H1 (cell line): ENCODE results near the gene TSPAN5. TPM values are rescaled to one million over a fixed set of nuclear protein-coding genes. Genes with fewer than 3 reads are reported as not detected.

Experiments
- CTCF ChIA-PET: fragments of 300-600 bp; sonication (Branson Sonifier 250); formaldehyde crosslinking; loops from one replicate; lab custom pipeline; 2021; ENCODE audit not compliant: partially characterized antibody; lab: Charles Lee
- POLR2A ChIA-PET: fragments of 300-600 bp; sonication (Branson Sonifier 250); formaldehyde crosslinking; loops from one replicate; lab custom pipeline; 2021; ENCODE audit warnings: inconsistent platforms; ENCODE audit not compliant: partially characterized antibody; lab: Charles Lee
- DNase-seq, 2 experiments: peaks; one replicate each; pipeline versions ENCODE4 v3.0.0 to v3.0.0-alpha.2; 2010 to 2022; ENCODE audit warnings: low spot score in 2 of 2, low read depth in 1 of 2, mixed read lengths in 1 of 2
- FAIRE-seq: peaks from 2 replicates; lab custom pipeline; 2011; peaks lifted over from hg19 to GRCh38; lab: Jason Lieb, UNC
- H2AFZ ChIP-seq: 2 replicates; pipeline ENCODE4 v1.8.1; 2012; ENCODE audit warnings: low read length, inconsistent platforms
- H2AK5ac ChIP-seq: 2 replicates; pipeline ENCODE4 v1.6.1; 2013; ENCODE audit warnings: low read depth, low read length
- H2BK120ac ChIP-seq: replicated peaks from 2 replicates; pipeline ENCODE3; 2013; ENCODE audit warnings: low read depth, low read length, inconsistent platforms
- H2BK12ac ChIP-seq: 2 replicates; pipeline ENCODE4 v1.6.1; 2013; ENCODE audit warnings: low read depth, low read length
- H2BK15ac ChIP-seq: 2 replicates; pipeline ENCODE4 v1.6.1; 2013; ENCODE audit warnings: low read length
- H2BK20ac ChIP-seq: 2 replicates; pipeline ENCODE4 v1.6.1; 2013; ENCODE audit warnings: low read length
- H2BK5ac ChIP-seq: 2 replicates; pipeline ENCODE4 v1.6.1; 2013; ENCODE audit warnings: low read depth, low read length
- H3K14ac ChIP-seq: 2 replicates; pipeline ENCODE4 v1.6.1; 2013; ENCODE audit warnings: inconsistent platforms; ENCODE audit not compliant: insufficient read length
- H3K18ac ChIP-seq: 2 replicates; pipeline ENCODE4 v1.6.1; 2013; ENCODE audit warnings: low read length; ENCODE audit errors: extremely low read depth
- H3K23ac ChIP-seq: 2 replicates; pipeline ENCODE4 v1.6.1; 2013; ENCODE audit warnings: inconsistent platforms; ENCODE audit not compliant: insufficient read length
- H3K23me2 ChIP-seq: 2 replicates; pipeline ENCODE4 v1.6.1; 2013; ENCODE audit warnings: low read depth, low read length
- H3K27ac ChIP-seq: 2 replicates; pipeline ENCODE4 v1.6.1; 2011; ENCODE audit warnings: low read depth, low read length, inconsistent platforms
- H3K27me3 ChIP-seq, 4 experiments: replicated peaks in 1 of 4; 1 replicate in 1 of 4; 2 replicates in 3 of 4; pipeline versions ENCODE4 v1.6.1 to v1.8.1; 2011 to 2013; ENCODE audit warnings: low read length in 3 of 4, mild to moderate bottlenecking in 3 of 4, inconsistent platforms in 2 of 4, mixed read lengths in 2 of 4, moderate library complexity in 1 of 4; ENCODE audit not compliant: control insufficient read depth in 3 of 4, insufficient read depth in 3 of 4; ENCODE audit errors: extremely low read depth in 1 of 4
- H3K36me3 ChIP-seq, 4 experiments: 2 replicates each; pipeline versions ENCODE4 v1.6.1 to v1.8.1; 2011 to 2013; ENCODE audit warnings: mild to moderate bottlenecking in 4 of 4, low read length in 3 of 4, moderate library complexity in 2 of 4, control low read depth in 1 of 4, inconsistent platforms in 1 of 4; ENCODE audit not compliant: insufficient read depth in 4 of 4, control insufficient read depth in 2 of 4
- H3K4ac ChIP-seq: replicated peaks from 2 replicates; pipeline ENCODE3; 2013; ENCODE audit warnings: low read length, low read depth, mixed read lengths, inconsistent platforms; ENCODE audit not compliant: insufficient read length
- H3K4me1 ChIP-seq, 4 experiments: replicated peaks in 1 of 4; 1 replicate in 1 of 4; 2 replicates in 3 of 4; pipeline versions ENCODE4 v1.6.1 to v1.8.1; 2011 to 2013; ENCODE audit warnings: low read length in 3 of 4, inconsistent platforms in 2 of 4, mixed read lengths in 1 of 4; ENCODE audit not compliant: insufficient read depth in 4 of 4, control insufficient read depth in 3 of 4
- H3K4me2 ChIP-seq, 2 experiments: 2 replicates each; pipeline versions ENCODE4 v1.6.1 to v1.8.1; 2011 to 2013; ENCODE audit warnings: low read depth in 2 of 2, low read length in 2 of 2, control low read depth in 1 of 2, inconsistent platforms in 1 of 2, mild to moderate bottlenecking in 1 of 2; ENCODE audit not compliant: insufficient read depth in 1 of 2
- H3K4me3 ChIP-seq, 4 experiments: fragments of 200-600, 300-600 bp in 1 of 4; sonication (generic), shearing (Covaris generic), sonication (Bioruptor Twin) in 1 of 4; 2 replicates each; pipeline versions ENCODE4 v1.5.1 to v1.8.1; 2011 to 2016; ENCODE audit warnings: low read length in 4 of 4, low read depth in 3 of 4, control low read depth in 2 of 4, inconsistent platforms in 2 of 4, mild to moderate bottlenecking in 2 of 4, mixed read lengths in 1 of 4, moderate library complexity in 1 of 4; ENCODE audit not compliant: insufficient read depth in 2 of 4; ENCODE audit errors: extremely low read depth in 1 of 4
- H3K56ac ChIP-seq: replicated peaks from 2 replicates; pipeline ENCODE3; 2013; ENCODE audit warnings: low read depth, mild to moderate bottlenecking, mixed read lengths, low read length, inconsistent platforms; ENCODE audit not compliant: insufficient read length
- H3K79me1 ChIP-seq: 2 replicates; pipeline ENCODE4 v1.6.1; 2013; ENCODE audit warnings: low read depth, low read length, control low read depth
- H3K79me2 ChIP-seq, 2 experiments: 2 replicates each; pipeline versions ENCODE4 v1.6.1 to v1.8.1; 2012 to 2013; ENCODE audit warnings: low read length in 2 of 2, mild to moderate bottlenecking in 2 of 2, inconsistent platforms in 1 of 2; ENCODE audit not compliant: insufficient read depth in 2 of 2, control insufficient read depth in 1 of 2
- H3K9ac ChIP-seq, 4 experiments: replicated peaks in 1 of 4; 1 replicate in 1 of 4; 2 replicates in 3 of 4; pipeline versions ENCODE4 v1.6.1 to v1.8.1; 2011 to 2013; ENCODE audit warnings: low read depth in 3 of 4, low read length in 3 of 4, control low read depth in 2 of 4, mild to moderate bottlenecking in 2 of 4, moderate library complexity in 2 of 4, inconsistent platforms in 1 of 4; ENCODE audit errors: extremely low read depth in 1 of 4
- H3K9me3 ChIP-seq, 2 experiments: 2 replicates each; pipeline versions ENCODE4 v1.6.1 to v1.8.1; 2012 to 2013; ENCODE audit warnings: mild to moderate bottlenecking in 2 of 2, moderate library complexity in 2 of 2, control low read depth in 1 of 2, inconsistent platforms in 1 of 2, low read depth in 1 of 2, low read length in 1 of 2, mixed read lengths in 1 of 2; ENCODE audit not compliant: insufficient read depth in 2 of 2
- H4K20me1 ChIP-seq, 2 experiments: replicated peaks in 1 of 2; 2 replicates each; pipeline versions ENCODE3 to v1.8.1; 2011 to 2013; ENCODE audit warnings: inconsistent platforms in 2 of 2, low read length in 2 of 2, mild to moderate bottlenecking in 1 of 2; ENCODE audit not compliant: insufficient read depth in 2 of 2, control insufficient read depth in 1 of 2
- H4K5ac ChIP-seq: 2 replicates; pipeline ENCODE4 v1.6.1; 2013; ENCODE audit warnings: low read length, low read depth, mixed read lengths, inconsistent platforms; ENCODE audit not compliant: insufficient read length
- H4K8ac ChIP-seq: 2 replicates; pipeline ENCODE4 v1.8.0; 2013; ENCODE audit warnings: mild to moderate bottlenecking, moderate library complexity, low read length, inconsistent platforms; ENCODE audit not compliant: insufficient read depth; ENCODE audit errors: extremely low read depth
- H4K91ac ChIP-seq: replicated peaks from 2 replicates; pipeline ENCODE3; 2013; ENCODE audit warnings: low read length, mixed read lengths, inconsistent platforms; ENCODE audit not compliant: insufficient read length
- CBX5 ChIP-seq: fragments of 300-800, 300-1000 bp; sonication (generic); IDR thresholded peaks from 2 replicates; pipeline ENCODE4 v1.7.1; 2016; ENCODE audit warnings: antibody characterized with exemption, low read length, low read depth
- JUND ChIP-seq: IDR thresholded peaks from 2 replicates; pipeline ENCODE4 v1.6.1; 2011; ENCODE audit warnings: mild to moderate bottlenecking, improper control_type of control experiment, low read length
- RAD21 ChIP-seq, 2 experiments: IDR thresholded peaks in 1 of 2; conservative IDR thresholded peaks in 1 of 2; 2 replicates each; pipeline ENCODE4 v1.6.1; 2011; ENCODE audit warnings: low read depth in 2 of 2, low read length in 2 of 2, improper control_type of control experiment in 1 of 2, inconsistent platforms in 1 of 2, mild to moderate bottlenecking in 1 of 2, moderate library complexity in 1 of 2
- RNF2 ChIP-seq: fragments of 200-900, 300-1000 bp; sonication (generic); IDR thresholded peaks from 2 replicates; pipeline ENCODE4 v1.7.1; 2016; ENCODE audit warnings: borderline replicate concordance, low read depth, mild to moderate bottlenecking, antibody characterized with exemption, low read length; ENCODE audit not compliant: poor library complexity, severe bottlenecking; ENCODE audit errors: missing control alignments
- SAP30 ChIP-seq: fragments of 300-600 bp; sonication (generic); IDR thresholded peaks from 2 replicates; pipeline ENCODE4 v1.7.1; 2012; ENCODE audit warnings: low read length, moderate library complexity, mild to moderate bottlenecking, inconsistent platforms; ENCODE audit not compliant: insufficient read depth, insufficient replicate concordance
- SIN3A ChIP-seq, 2 experiments: IDR thresholded peaks in 1 of 2; conservative IDR thresholded peaks in 1 of 2; 2 replicates each; pipeline ENCODE4 v1.6.1; 2011 to 2012; ENCODE audit warnings: low read length in 2 of 2, improper control_type of control experiment in 1 of 2, low read depth in 1 of 2, mild to moderate bottlenecking in 1 of 2
- SP1 ChIP-seq: IDR thresholded peaks from 2 replicates; pipeline ENCODE4 v1.6.1; 2011; ENCODE audit warnings: low read depth, low read length
- SP2 ChIP-seq: IDR thresholded peaks from 2 replicates; pipeline ENCODE4 v1.6.1; 2012; ENCODE audit warnings: mild to moderate bottlenecking, low read length, inconsistent platforms
- YY1 ChIP-seq: IDR thresholded peaks from 2 replicates; pipeline ENCODE4 v1.6.1; 2011; ENCODE audit warnings: low read depth, mild to moderate bottlenecking, low read length
- WGBS, 2 experiments: shearing (Covaris generic) in 1 of 2; methylation state at CpG; one replicate each; pipeline versions ENCODE4 v1.1.6 to v1.1.7; 2013 to 2015; ENCODE audit warnings: low lambda C conversion rate in 2 of 2, mixed read lengths in 2 of 2, inconsistent platforms in 1 of 2, low coverage in 1 of 2, missing lambda C conversion rate in 1 of 2; ENCODE audit not compliant: insufficient replicate concordance in 2 of 2, insufficient coverage in 1 of 2, insufficient read length in 1 of 2; ENCODE audit errors: extremely low coverage in 1 of 2, missing lambda C conversion rate in 1 of 2; 5-methylcytosine and 5-hydroxymethylcytosine counted together
- polyA plus RNA-seq, 7 experiments: library from polyadenylated mRNA; depleted of rRNA in 3 of 7; stranded (reverse) in 5 of 7; unstranded in 2 of 7; fragments of >200 nt in 5 of 7; fragments of 200-250 nt in 2 of 7; gene quantifications; 1 replicate in 5 of 7; 2 replicates in 1 of 7; 4 replicates in 1 of 7; pipeline versions ENCODE4 v1.2.1 to v1.2.3, GENCODE V29; 2011 to 2013; ENCODE audit warnings: missing spikeins in 2 of 7, mixed read lengths in 2 of 7
- total RNA-seq: library from RNA; stranded (reverse); fragmentation: NEBNext Ultra II Directional; extraction: Animal tissue kit (Norgen Biotek cat#: 25700); gene quantifications from 2 replicates; pipeline ENCODE4 v1.2.1, GENCODE V29; 2021
- TF ChIP-seq, protein P1 (sequence below): IDR thresholded peaks from 2 replicates; pipeline ENCODE4 v1.6.1; 2012; ENCODE audit warnings: low read length, inconsistent platforms

Gene TSPAN5
- total and polyA plus RNA-seq, 2 of the 8 experiments (the other 6 are each of a cell fraction or from before 2014, with no cell fraction given), result 17.6 to 21.2 TPM

DNA sequence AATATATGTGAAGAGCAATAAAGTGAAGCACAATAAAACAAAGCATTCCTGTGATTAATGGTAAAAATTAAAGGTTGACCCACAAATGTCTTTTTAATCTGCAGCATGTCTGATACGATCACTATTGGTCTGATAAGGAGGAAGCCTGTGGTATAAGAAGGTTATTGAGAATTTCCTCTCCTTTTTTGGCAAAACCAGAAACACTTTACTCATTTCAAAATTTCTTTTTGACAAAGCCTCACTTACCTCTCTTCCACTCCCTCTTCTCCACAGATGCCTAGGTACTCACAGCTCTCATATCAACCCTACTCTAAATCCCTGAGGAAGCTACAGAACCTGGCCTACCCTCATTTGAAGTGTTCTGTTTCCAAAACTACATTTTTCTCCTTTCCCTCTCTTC, 56.1 kb downstream of the TSPAN5 start:
- Histone ChIP-seq H3K4me2 (no peak overlapping the region), H3K27me3 (no peaks in the 10 kb centered on the region; a peak in 1 of 7 replicates), H3K56ac (no peak overlapping the region), H2BK120ac (no peak overlapping the region), H3K23ac (no peak overlapping the region), H3K9ac (no peak overlapping the region), H3K4ac (no peak overlapping the region), H4K91ac (no peak overlapping the region), H3K4me1 (peaks cover 2 to 10% (median 5%) of the 10 kb centered on the region in 4 experiments; a peak in 3 of 7 replicates), H2BK12ac (no peak overlapping the region), H3K4me3 (no peak overlapping the region), H4K20me1 (no peaks in the 10 kb centered on the region), H2AFZ (no peak overlapping the region), H3K36me3 (no peaks in the 10 kb centered on the region; a peak in 2 of 8 replicates), H3K27ac (no peak overlapping the region), H3K14ac (no peak overlapping the region), H2BK15ac (no peak overlapping the region), H3K23me2 (no peaks in the 10 kb centered on the region), H2BK5ac (no peak overlapping the region), H2BK20ac (no peak overlapping the region), H4K5ac (no peak overlapping the region), H3K18ac (no peak overlapping the region), H2AK5ac (no peak overlapping the region), H3K79me1 (no peaks in the 10 kb centered on the region; the same call in none of the 2 replicates), H3K79me2 (peaks cover 0 to 18% of the 10 kb centered on the region in 2 experiments; a peak in 2 of 4 replicates), H4K8ac (no peak overlapping the region), H3K9me3 (peaks cover 6 to 14% of the 10 kb centered on the region in 2 experiments; a peak in 3 of 4 replicates)
- DNase-seq (no peak), FAIRE-seq (no peak)
- ChIA-PET POLR2A (no interaction called here), CTCF (interaction anchor here (1.2 kb wide), 1 partner anchor 37 kb away, joined by 3 read pairs; no protein-coding TSS in a partner anchor)
- 84% methylated on average over 1 of the region's 1 CpG; no CpG with 5 or more reads in 1 of the 2 experiments for WGBS, 2 experiments
- TF ChIP-seq SAP30, result no peak
- TF ChIP-seq, protein P1, sequence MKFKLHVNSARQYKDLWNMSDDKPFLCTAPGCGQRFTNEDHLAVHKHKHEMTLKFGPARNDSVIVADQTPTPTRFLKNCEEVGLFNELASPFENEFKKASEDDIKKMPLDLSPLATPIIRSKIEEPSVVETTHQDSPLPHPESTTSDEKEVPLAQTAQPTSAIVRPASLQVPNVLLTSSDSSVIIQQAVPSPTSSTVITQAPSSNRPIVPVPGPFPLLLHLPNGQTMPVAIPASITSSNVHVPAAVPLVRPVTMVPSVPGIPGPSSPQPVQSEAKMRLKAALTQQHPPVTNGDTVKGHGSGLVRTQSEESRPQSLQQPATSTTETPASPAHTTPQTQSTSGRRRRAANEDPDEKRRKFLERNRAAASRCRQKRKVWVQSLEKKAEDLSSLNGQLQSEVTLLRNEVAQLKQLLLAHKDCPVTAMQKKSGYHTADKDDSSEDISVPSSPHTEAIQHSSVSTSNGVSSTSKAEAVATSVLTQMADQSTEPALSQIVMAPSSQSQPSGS, result no peak
- TF ChIP-seq RNF2, result no peak
- TF ChIP-seq SIN3A (conservative IDR thresholded peaks at IDR 0.05 in 1 of 2, IDR thresholded peaks at IDR 0.05 in 1 of 2; ENCODE audit: low read depth in 1 of 2, low read length in 2 of 2), result no peak
- TF ChIP-seq CBX5, result no peak
- TF ChIP-seq YY1, result no peak
- TF ChIP-seq JUND, result no peak
- TF ChIP-seq RAD21 (IDR thresholded peaks at IDR 0.05 in 1 of 2, conservative IDR thresholded peaks at IDR 0.05 in 1 of 2; ENCODE audit: low read depth in 2 of 2, low read length in 2 of 2), result no peak
- TF ChIP-seq SP1, result no peak
- no peak for TF ChIP-seq SP2
